H4 (cell line): ENCODE measurements around the gene PIK3CD. TPM values are rescaled to one million over a fixed set of nuclear protein-coding genes. Genes with fewer than 3 reads are reported as not detected.

Experiments
- DNase-seq: peaks from one replicate; pipeline ENCODE4 v3.0.0-alpha.2; 2015; ENCODE audit warnings: low spot score
- total RNA-seq: library from RNA; depleted of rRNA; stranded (reverse); fragments of >200 nt; shearing (Covaris generic); gene quantifications from 2 replicates; pipeline ENCODE4 v1.2.3, GENCODE V29; 2014; rRNA removed

Gene PIK3CD
- 2.3 and 3.1 TPM in 2 replicates for total RNA-seq

DNA sequence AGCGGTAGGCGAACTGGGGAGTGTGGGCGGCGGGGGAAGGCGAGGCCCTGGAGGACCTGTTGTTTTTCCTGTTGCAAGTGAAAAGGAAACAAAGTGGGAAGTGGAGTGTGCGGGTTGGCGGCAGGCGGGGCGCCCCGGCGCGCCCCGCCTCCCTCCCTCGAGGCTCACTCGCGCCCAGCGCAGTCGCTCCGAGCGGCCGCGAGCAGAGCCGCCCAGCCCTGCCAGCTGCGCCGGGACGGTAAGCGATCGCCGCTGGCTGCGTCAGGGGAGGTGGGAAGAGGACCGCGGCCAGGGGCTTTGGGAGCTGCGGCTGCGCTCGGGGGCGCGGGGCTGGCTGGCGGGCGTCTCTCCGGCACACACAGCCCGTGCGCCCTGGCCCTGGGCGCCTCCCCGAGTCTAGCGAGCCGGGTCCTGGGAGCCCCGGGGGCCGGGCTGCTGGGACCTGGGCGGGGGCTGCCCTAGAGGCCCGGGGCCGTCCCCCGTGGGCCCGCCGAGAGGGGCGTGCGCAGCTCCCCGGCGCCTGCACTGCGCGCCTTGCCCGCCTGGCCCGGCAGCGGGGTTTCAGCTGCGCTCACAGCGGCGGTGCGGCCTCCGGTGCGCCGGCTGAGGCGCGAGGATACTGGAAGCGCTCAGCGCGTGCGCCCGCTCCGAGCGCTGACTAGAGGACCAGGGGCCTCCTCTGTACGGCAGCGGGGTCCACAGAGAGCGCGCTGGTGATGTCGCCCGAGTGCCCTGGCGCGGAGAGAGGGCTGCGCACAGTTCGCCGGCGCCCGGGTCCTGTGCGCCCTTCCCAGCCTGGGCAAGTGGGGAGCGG lies at the start of gene PIK3CD:
PIK3CD (plus strand) TSS at position 167 of the 814 bp plus-strand sequence. CDS start 58,725 bp downstream, outside the sequence.
- DNase-seq, result no peak

DNA sequence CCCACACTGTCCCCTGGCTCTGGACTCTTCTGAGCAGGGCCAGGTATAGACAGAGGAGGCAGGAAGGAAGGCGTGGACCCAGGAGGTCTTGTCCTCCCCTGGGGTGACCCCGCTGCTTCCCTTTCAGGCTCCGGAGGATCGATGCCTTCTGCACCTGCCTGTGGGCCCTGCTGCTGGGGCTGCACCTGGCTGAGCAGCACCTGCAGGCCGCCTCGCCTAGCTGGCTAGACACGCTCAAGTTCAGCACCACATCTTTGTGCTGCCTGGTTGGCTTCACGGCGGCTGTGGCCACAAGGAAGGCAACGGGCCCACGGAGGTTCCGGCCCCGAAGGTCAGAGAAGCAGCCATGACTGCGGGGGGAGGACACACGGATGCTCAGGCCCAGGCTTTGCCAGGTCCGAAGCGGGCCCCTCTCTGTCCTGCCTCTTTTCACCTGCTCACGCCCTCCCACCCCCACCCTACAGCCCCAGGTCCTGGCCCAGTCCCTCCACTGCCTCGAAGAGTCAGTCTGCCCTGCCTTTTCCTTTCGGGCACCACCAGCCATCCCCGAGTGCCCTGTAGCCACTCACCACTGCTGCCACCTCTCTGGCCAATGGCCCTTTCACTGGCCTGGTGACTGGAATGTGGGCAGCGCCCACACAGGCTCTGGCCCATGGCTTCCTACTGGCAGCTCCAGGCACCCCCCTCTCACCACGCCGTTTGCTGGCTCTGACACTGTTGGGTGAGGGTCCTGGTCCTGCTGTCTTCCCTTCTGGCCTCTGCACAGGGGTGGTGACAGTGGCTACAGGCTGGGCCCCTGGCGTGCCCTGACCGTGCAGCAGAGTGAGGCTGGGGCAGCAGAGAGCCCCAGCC lies 49.4 kb upstream of the PIK3CD start:
- no peak for DNase-seq

DNA sequence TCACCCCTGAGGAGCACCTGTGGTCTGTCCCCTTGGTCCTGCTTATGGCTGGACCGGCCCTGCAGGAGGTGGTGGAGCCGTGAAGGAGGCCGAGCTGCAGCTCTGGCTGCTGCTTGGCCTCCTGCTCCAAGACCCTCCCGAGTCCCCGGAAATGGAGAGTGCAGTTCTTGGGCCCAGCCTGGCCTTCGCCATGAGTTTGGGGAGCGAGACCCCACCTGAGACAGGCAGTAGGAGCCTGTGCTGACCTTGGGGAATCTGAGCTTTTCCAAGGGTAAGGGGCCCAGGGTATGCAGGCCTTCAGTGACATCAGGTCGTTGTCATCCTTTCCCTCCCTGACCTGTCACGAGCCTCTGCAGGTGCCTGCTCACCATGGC lies 48.8 kb upstream of the PIK3CD start:
- no peak for DNase-seq

DNA sequence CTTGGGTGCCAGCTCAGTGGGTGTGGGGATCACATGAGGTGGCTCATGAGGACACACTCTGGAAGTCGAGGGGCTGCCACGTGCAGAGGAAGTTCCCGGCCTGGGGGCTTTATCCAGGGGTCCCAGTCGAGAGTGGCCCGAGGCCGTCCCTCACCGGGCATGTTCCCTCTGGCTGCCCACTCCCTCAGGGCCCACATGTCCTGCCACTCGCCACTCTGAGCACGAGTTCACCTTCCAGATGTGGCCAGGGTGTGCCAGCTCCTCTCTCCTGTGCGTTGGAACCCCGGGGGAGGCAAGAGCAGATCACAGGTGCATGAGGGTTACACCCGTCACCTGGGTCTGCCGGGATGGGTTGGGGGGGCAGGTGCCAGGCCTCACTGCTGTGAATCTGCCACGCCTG lies 48.2 kb upstream of the PIK3CD start:
- no peak for DNase-seq

DNA sequence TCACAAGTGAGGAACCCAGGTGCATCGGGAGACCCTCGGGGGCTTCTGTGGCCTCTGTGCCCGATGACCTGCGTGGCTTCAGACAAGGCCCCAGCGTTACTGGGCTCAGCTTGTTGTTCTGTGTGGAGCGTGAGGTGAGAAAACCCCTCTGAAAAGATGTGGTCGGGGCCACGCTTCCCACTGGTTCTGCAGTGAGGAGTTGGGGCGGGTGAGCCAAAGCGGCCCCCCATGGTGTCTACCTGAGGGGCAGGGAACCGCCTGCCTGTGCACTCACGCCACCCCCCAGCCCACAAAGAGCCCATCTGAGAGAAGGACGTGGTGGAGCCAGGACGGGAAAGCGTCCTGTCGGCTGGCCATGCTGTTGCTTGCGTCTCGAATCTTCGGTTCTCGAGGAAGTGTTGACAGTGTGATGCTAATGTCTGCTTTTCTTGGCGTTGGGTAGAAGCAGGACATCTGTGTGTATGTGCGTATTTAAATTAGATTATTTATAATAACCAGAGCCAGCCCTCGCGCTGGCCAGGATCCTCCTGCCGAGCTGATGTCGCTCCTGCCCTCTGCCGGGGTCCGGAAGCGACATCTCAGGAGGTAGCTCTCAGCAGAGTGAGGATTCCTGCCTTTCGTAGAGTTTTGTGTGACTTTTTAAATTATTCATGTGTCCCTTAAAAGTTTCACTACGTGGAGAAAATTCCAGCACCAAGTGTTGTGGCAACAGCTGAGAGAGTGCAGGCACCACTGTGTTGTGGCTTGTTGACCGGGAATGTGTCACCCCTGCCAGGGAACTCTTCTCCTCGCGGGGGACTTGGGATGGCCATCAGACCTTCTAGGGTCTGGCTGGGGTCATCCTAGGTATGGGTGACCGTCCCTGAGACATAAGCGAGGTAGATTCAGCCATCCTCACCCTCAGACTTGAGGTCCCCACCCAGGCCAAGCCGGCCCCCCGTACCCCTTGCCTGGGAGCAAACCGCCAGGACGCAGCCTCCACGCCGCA lies 47.5 kb upstream of the PIK3CD start:
- no peak for DNase-seq

DNA sequence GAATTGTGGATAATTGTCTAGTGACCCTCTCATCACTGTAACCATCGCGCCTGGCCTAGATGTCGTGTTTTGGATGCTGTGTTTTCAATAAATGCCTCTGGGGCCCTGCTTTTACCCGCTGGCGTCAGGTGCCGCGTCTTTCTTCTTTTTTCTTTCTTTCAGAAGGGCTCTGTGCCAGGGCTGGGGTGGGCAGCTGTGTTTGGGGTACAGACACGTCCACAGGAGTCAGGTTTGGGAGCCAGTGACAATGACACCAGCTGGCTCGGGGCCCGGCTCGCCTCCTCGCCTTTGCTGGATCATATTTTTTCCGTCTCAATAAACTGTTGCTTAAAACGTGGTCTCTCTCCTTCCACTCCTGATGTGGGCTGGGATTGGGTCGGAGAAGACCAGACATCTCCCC lies 46.7 kb upstream of the PIK3CD start:
- no peak for DNase-seq

DNA sequence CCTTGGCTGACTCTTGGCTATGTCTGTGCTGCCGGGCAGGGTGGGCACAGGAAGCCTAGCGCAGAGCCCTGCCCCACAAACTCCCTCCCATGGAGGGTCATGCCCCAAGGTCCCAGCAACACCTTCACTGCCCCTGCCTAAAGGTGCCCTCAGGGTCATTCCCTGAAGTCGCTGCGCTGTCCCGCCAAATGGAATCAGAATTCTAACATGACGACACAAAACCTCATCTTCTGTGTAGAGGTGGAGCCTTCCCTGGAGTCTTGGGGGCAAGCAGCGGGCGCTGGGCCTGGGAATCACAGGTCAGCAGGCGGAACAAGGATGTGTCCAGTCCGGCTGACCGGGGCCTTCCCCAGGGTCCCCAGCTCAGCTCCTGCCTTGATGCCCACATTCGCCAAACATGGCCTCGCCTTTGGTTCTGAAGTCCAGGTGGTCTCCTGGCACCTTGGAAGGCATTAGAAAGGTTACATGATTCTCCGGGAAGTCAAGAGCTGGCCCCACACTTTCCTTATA lies 45.5 kb upstream of the PIK3CD start:
- no peak for DNase-seq

DNA sequence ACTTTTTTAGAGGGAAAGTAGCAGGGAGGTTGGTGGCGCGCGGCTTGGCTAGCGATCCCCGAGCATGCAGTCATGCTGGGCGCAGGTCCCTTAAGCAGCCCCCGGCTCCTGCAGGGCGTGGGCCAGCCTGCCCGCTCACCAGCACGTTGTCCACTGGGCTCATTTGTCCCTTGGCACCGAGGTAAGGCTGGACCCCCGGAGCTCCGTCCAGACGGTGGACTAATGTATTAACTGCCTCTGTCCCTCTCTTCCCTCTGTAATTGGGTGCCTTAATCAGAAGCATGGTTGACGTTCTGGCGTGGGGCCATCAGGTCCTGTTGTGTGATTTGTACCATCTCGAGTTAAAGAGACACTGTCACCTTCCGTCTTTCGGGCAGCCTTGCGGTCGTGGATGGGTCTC lies 45.1 kb upstream of the PIK3CD start:
- DNase-seq, result no peak

DNA sequence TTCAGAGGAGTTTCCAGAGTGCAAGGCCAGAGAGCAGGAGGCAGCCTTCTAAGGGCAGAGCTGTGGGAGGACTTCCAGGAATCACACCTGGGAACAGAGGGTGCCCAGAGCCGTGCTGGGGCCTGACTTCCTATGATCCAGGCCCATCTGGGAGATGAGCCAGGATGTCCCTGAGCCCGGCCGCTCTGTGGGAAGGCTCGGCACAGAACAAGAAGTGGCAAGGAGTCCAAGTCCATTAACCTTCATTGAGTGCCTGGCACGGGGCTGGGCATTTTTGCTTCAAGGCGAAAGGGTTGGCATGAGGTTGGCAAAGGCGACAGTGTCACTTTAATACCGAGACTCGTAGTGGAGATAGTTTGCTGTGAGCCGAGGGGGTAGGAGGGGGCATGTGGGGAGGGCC lies 44.6 kb upstream of the PIK3CD start:
- no peak for DNase-seq

DNA sequence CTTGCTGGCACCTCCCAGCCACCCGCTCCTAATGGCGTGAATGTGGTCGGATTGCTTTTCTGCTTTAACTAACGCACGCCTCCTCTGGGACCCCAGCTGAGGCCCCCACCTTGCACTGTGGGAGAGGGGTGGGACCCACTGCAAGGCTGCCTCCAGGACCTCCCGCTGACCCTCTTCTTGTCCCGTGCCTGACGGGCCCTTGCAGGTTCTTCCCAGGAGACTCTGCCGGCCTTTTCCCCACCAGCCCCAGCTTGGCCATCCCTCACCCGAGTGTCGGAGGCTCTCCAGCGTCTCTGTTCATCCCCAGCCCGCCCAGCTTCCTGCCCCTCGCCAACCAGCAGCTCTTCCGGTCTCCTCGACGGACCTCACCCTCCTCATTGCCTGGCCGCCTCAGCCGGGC lies 44.2 kb upstream of the PIK3CD start:
- DNase-seq, result no peak

DNA sequence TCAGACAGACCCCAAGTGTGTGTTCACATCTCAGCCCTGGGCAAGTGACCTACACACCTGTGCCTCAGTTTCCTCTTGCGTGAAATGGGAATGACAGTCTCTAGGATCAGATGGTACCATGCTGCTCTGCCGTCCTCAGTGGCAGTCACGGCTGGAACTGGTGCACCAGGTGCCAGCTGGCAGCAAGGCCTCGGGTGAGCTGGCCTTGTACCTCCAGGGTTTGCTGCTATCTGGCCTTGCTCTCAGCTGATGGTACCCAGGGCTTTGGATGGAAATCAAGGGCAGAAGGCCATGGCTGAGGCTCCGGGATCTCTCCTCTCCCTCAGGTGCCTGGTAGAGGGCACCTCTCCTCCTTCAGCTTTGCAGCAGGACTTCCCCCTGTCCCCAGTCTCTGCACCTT lies 41.5 kb upstream of the PIK3CD start:
- no peak for DNase-seq

DNA sequence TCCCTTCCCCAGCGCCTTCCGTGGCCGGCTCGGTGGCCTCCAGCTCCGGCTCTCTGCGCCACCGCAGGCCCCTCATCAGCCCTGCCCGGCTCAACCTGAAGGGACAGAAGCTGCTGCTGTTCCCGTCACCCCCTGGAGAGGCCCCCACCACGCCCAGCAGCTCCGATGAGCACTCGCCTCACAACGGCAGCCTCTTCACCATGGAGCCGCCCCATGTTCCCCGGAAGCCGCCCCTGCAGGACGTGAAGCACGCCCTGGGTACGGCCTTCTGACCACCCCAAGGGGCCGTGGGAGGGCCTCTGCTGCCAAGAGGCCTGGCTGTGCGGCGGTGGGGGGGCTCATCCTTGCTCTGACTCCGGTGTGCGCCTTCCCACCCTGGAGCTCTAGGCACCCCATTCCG lies 41.0 kb upstream of the PIK3CD start:
- no peak for DNase-seq

DNA sequence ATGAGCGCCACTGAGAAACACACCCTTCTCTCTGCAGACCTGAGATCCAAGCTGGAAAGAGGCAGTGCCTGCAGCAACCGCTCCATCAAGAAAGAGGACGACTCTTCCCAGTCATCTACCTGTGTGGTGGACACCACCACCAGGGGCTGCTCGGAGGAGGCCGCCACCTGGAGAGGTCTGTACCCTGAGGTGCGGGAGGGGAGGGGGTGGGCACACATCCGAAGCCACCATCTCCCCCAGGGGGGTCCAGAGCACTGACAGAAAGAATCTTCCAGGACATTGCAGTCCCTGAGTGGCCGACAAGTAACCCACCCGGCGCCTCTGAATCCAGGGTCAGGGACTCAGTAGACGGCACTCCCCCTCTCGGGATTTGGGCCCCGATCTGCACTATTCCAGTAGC lies 39.8 kb upstream of the PIK3CD start:
- no peak for DNase-seq

DNA sequence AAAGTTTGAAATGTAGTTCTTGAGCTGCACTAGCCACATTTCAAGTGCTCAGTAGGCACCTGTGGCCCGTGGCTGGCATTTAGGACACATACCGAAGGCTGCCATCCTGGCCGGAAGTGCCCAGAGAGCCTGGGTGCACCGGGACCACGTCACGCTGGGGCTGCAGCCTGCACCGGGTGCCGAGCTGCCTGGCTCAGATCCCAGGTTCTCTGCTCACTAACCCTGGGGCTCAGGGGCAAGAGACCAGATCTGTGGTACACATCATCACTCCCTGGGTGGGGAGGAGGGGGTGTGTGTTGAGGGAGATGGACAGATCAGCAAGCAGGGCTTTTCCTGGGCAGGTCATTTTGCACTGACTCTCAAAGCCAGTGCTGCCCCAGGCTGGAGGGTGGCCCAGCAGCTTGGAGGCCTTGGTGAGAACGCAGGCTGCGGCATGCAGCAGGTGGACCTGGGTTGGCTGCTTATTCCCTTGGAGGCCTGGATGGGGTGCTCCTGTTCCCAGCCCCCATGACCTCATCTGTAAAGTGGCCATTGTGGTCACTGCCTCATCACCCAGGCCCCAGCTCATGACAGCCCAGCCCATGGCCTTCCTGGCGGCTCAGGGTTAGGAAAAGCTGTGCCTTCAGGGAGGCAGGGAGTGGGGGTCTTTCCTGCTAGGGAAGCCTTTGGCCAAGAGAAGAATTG lies 39.2 kb upstream of the PIK3CD start:
- DNase-seq, result no peak

DNA sequence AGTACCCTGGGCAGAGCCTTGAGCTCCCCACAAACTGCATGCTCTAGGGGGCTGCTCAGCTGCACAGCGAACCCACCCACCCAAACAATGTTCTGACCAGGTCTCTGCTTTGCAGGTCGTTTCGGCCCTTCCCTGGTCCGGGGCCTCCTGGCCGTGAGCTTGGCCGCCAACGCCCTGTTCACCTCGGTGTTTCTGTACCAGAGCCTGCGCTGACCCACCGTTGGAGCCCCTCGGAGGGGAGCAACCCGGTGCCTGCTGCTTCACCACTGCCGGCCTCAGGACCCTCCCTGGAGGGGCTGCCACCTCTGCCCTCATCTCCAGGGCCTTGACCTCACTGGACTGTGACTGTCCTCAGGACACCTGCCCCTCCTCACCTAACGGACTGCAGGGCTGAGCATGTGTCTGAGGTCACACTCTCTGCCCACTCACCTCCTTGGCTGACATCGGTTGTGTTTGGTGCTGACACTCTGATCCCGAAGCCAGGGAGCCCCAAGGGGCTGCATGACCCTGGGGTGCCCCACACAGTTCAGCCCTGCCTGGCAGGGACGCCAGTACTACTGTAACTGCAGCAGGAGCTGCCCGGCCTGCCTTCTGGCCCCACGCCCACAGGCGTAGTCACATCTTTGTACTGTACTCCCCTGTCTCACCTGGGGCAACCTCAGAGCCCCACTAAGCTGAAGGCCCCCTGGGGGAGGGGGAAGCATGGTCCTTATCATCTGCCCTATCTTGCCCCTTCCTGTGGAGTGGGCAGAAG lies 38.5 kb upstream of the PIK3CD start:
- DNase-seq, result no peak

DNA sequence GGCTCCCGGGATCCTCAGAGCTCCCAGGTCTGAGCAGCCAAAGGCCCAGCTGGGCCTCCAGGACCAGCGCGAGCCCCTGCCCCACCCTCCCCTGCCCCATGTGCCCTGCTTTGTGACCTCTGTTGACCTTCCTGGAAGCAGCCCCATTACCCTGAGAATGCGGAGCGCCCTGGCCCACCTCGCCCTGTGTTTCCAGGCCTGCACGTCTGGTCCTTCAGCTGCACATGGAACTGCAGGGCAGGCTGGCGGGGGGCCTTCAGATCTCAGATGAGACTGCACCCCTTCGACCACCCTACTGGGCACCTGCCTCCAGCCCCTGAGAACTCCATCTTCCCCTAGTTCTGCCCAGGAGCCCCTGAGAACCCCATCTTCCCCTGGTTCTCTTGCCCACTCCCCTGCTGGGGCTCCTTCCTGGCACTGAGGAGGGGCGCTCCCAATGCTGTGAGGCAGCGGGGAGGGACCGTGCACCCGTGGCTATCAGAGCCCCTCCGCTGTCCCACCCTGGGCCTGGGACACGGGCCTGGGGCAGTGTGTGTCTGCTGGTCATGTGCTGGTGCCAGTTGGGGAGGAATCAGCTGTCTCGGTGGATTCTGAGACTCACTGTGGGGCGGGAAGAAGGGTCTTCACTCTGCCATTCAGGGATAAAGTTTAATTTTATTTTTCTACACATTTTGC lies 37.8 kb upstream of the PIK3CD start:
- DNase-seq, result no peak

DNA sequence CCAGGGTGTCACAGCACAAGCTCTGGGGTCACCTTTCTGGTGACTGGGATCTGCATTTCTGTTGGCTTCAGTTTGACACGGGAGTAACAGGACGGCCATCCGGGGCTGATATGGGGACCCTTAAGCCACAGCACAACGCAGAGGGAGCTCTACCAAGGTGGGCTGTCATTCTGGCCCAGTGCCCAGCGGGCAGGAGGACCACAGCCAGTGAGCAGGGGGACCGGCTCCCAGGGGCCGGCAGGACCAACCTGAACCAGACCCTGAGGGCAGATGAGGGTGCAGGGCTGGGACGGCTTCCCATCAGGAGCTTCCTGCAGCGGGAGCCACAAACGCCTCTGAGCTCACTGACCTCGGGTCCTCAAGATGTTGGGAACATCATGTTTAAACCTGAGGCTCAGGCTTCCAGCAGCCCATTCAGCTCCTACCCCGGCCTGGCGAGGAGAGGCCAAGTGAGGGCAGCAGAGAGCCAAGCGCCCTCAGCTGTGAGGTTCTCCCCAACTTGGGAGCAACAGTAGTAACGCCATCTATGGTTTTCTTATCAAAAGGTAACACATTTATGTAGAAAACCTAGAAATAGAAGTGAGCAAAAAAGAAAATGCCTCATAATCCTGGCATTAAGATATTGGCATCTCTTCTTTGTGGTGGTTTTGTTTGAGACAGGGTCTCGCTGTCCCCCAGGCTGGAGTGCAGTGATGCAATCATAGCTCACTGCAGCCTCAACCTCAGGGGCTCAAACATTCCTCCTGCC lies 36.0 kb upstream of the PIK3CD start:
- peak; percentile 32 for DNase-seq

DNA sequence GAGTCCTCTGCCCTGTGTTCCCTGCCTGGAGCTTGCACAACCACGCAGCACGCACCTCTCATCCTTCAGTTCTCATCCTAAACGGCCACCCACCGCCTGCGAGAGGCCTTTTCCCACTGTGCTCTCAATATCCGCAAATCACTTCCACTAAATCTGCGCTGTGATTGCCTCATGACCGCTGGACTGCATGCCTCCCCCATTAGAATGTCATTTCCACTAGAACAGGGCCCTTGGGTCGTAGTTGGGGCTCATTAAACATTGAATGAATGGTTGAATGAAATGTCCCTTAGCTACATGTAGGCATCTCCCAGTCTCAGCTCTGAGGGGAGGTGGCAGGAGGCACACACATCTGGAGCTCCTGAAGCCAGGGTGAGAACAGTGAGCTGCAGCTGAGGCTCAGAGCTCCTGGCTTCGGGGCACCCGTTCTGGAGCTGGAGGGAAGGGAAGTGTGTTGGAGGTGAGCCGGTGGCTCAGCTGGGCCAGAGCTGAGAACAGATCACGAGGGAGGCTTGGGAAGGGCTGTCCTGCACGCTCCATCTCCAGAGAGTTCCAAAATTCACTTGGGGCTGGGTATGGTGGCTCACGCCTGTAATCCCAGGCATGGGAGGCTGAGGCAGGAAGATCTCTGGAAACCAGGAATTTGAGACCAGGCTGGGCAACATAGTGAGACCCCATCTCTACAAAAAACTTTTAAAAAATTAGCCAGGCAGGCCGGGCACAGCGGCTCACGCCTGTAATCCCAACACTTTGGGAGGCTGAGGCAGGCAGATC lies 32.4 kb upstream of the PIK3CD start:
- no peak for DNase-seq
